H9 (cell line): ENCODE results near the gene DHODH. TPM values are rescaled to one million over a fixed set of nuclear protein-coding genes. Genes with fewer than 3 reads are reported as not detected.

Source experiments
- DNase-seq: peaks from one replicate; pipeline ENCODE4 v3.0.0-alpha.2; 2017
- H2AFZ ChIP-seq: one replicate; pipeline ENCODE4 v1.6.1; 2013; ENCODE audit warnings: mild to moderate bottlenecking, low read length, control low read depth, moderate library complexity
- H2AK5ac ChIP-seq: 2 replicates; pipeline ENCODE4 v1.6.1; 2013; ENCODE audit warnings: low read length, control low read depth, mixed read lengths; ENCODE audit not compliant: insufficient read length
- H2BK120ac ChIP-seq: one replicate; pipeline ENCODE4 v1.6.1; 2013; ENCODE audit warnings: low read depth, mild to moderate bottlenecking, low read length, control low read depth, inconsistent platforms; ENCODE audit not compliant: poor library complexity, severe bottlenecking
- H2BK12ac ChIP-seq: 2 replicates; pipeline ENCODE4 v1.6.1; 2013; ENCODE audit warnings: low read length, control low read depth, mixed read lengths, low read depth; ENCODE audit not compliant: insufficient read length
- H2BK15ac ChIP-seq: 2 replicates; pipeline ENCODE4 v1.6.1; 2013; ENCODE audit warnings: low read depth, low read length, control low read depth
- H2BK20ac ChIP-seq: one replicate; pipeline ENCODE4 v1.6.1; 2013; ENCODE audit warnings: low read depth, mild to moderate bottlenecking, low read length, control low read depth, inconsistent platforms; ENCODE audit not compliant: poor library complexity, severe bottlenecking
- H2BK5ac ChIP-seq: 2 replicates; pipeline ENCODE4 v1.6.1; 2013; ENCODE audit warnings: low read length, control low read depth, mixed read lengths; ENCODE audit not compliant: insufficient read length
- H3K14ac ChIP-seq: 2 replicates; pipeline ENCODE4 v1.6.1; 2013; ENCODE audit warnings: low read length, control low read depth; ENCODE audit not compliant: insufficient read depth
- H3K18ac ChIP-seq: 2 replicates; pipeline ENCODE4 v1.6.1; 2013; ENCODE audit warnings: low read depth, mild to moderate bottlenecking, mixed read lengths, low read length, control low read depth; ENCODE audit not compliant: insufficient read length
- H3K23ac ChIP-seq: 2 replicates; pipeline ENCODE4 v1.6.1; 2013; ENCODE audit warnings: low read length, control low read depth, mixed read lengths, low read depth; ENCODE audit not compliant: insufficient read length
- H3K23me2 ChIP-seq: 2 replicates; pipeline ENCODE4 v1.6.1; 2013; ENCODE audit warnings: low read depth, mild to moderate bottlenecking, mixed read lengths, low read length, control low read depth; ENCODE audit not compliant: insufficient read length, poor library complexity, severe bottlenecking
- H3K27ac ChIP-seq: 2 replicates; pipeline ENCODE4 v1.5.1; 2013; ENCODE audit warnings: low read length, control low read depth, mixed read lengths, low read depth; ENCODE audit not compliant: insufficient read length
- H3K27me3 ChIP-seq: 2 replicates; pipeline ENCODE4 v1.6.1; 2013; ENCODE audit warnings: low read length, control low read depth, inconsistent platforms; ENCODE audit not compliant: insufficient read depth
- H3K4ac ChIP-seq: 2 replicates; pipeline ENCODE4 v1.6.1; 2013; ENCODE audit warnings: low read depth, mild to moderate bottlenecking, control low read depth, inconsistent platforms, low read length, moderate library complexity
- H3K4me1 ChIP-seq: 2 replicates; pipeline ENCODE4 v1.6.1; 2013; ENCODE audit warnings: low read length, control low read depth, inconsistent platforms; ENCODE audit not compliant: insufficient read depth
- H3K4me2 ChIP-seq: 2 replicates; pipeline ENCODE4 v1.6.1; 2013; ENCODE audit warnings: low read length, control low read depth, mixed read lengths; ENCODE audit not compliant: insufficient read length, insufficient read depth
- H3K56ac ChIP-seq: 2 replicates; pipeline ENCODE4 v1.6.1; 2013; ENCODE audit warnings: low read depth, mild to moderate bottlenecking, mixed read lengths, low read length, control low read depth; ENCODE audit not compliant: insufficient read length
- H3K79me1 ChIP-seq: 2 replicates; pipeline ENCODE4 v1.6.1; 2013; ENCODE audit warnings: low read depth, mild to moderate bottlenecking, moderate library complexity, low read length, control low read depth, inconsistent platforms; ENCODE audit not compliant: insufficient read depth, poor library complexity, severe bottlenecking
- H3K79me2 ChIP-seq: 2 replicates; pipeline ENCODE4 v1.6.1; 2013; ENCODE audit warnings: low read length, control low read depth, inconsistent platforms; ENCODE audit not compliant: insufficient read depth
- H3K9ac ChIP-seq: 2 replicates; pipeline ENCODE4 v1.6.1; 2013; ENCODE audit warnings: low read length, control low read depth, mixed read lengths; ENCODE audit not compliant: insufficient read length; ENCODE audit errors: extremely low read depth
- H3K9me3 ChIP-seq: one replicate; pipeline ENCODE4 v1.6.1; 2013; ENCODE audit warnings: low read depth, low read length, inconsistent platforms; ENCODE audit not compliant: control insufficient read depth
- H3T11ph ChIP-seq: one replicate; pipeline ENCODE4 v1.6.1; 2013; ENCODE audit warnings: mild to moderate bottlenecking, low read length, control low read depth, inconsistent platforms
- H4K20me1 ChIP-seq: one replicate; pipeline ENCODE4 v1.6.1; 2013; ENCODE audit not compliant: control insufficient read depth, insufficient read length, insufficient read depth
- H4K5ac ChIP-seq: 2 replicates; pipeline ENCODE4 v1.6.1; 2013; ENCODE audit warnings: low read depth, mild to moderate bottlenecking, mixed read lengths, low read length, control low read depth; ENCODE audit not compliant: insufficient read length
- H4K8ac ChIP-seq: replicated peaks from 2 replicates; pipeline ENCODE4 v1.6.1; 2013; ENCODE audit warnings: low read length, control low read depth, mixed read lengths, low read depth; ENCODE audit not compliant: insufficient read length
- H4K91ac ChIP-seq: 2 replicates; pipeline ENCODE4 v1.6.1; 2013; ENCODE audit warnings: low read depth, mild to moderate bottlenecking, moderate library complexity, mixed read lengths, low read length, control low read depth; ENCODE audit not compliant: insufficient read length
- H3K27ac Mint-ChIP-seq, 3 experiments: 2 replicates in 2 of 3; 3 replicates in 1 of 3; pipeline ENCODE4 v1.8.0; 2020 to 2021; ENCODE audit warnings: mixed read lengths in 3 of 3, mild to moderate bottlenecking in 1 of 3, moderate library complexity in 1 of 3
- H3K27me3 Mint-ChIP-seq: 2 replicates; pipeline ENCODE4 v1.8.0; 2021; ENCODE audit warnings: low read depth, mild to moderate bottlenecking, moderate library complexity, mixed read lengths
- H3K36me3 Mint-ChIP-seq, 3 experiments: 2 replicates in 2 of 3; 3 replicates in 1 of 3; pipeline ENCODE4 v1.8.0; 2020 to 2021; ENCODE audit warnings: low read depth in 3 of 3, mixed read lengths in 3 of 3; ENCODE audit not compliant: insufficient read depth in 1 of 3
- H3K4me1 Mint-ChIP-seq, 2 experiments: 2 replicates each; pipeline ENCODE4 v1.8.0; 2020; ENCODE audit warnings: mixed read lengths in 2 of 2
- H3K4me3 Mint-ChIP-seq, 2 experiments: 2 replicates in 1 of 2; 3 replicates in 1 of 2; pipeline ENCODE4 v1.8.0; 2020 to 2021; ENCODE audit warnings: mild to moderate bottlenecking in 2 of 2, mixed read lengths in 2 of 2, moderate library complexity in 1 of 2
- H3K9me3 Mint-ChIP-seq, 2 experiments: 2 replicates in 1 of 2; 3 replicates in 1 of 2; pipeline ENCODE4 v1.8.0; 2020; ENCODE audit warnings: mild to moderate bottlenecking in 2 of 2, mixed read lengths in 2 of 2, moderate library complexity in 1 of 2
- CTCF ChIP-seq: fragments of 200-600 bp; sonication (generic); conservative IDR thresholded peaks from 3 replicates; pipeline ENCODE4 v1.8.0; 2021; ENCODE audit warnings: antibody characterized with exemption, mild to moderate bottlenecking
- WGBS: extraction: QIAGEN DNeasy Blood & Tissue Kit; methylation state at CpG from one replicate; pipeline ENCODE4 v1.1.7; 2013; ENCODE audit warnings: missing lambda C conversion rate, low lambda C conversion rate, mixed read lengths; ENCODE audit not compliant: insufficient read length; ENCODE audit errors: extremely low coverage; 5-methylcytosine and 5-hydroxymethylcytosine counted together
- total RNA-seq: library from RNA; stranded (reverse); gene quantifications from 2 replicates; pipeline ENCODE4 v1.2.1, GENCODE V29; 2021

DHODH gene
- total RNA-seq, 1 experiment from 2014 or later = 16.4 TPM

GRCh38 chr16:72042157-72042660 lies 33.7 kb downstream of the DHODH start:
- H3T11ph ChIP-seq = no peak overlapping the region
- H3K27ac Mint-ChIP-seq = no peak overlapping the region
- H3K79me2 ChIP-seq = no peaks in the 10 kb centered on the region
- no peak overlapping the region for H3K27ac ChIP-seq
- no peaks in the 10 kb centered on the region for H3K4me1 Mint-ChIP-seq
- no peaks in the 10 kb centered on the region for H3K23me2 ChIP-seq
- no peak overlapping the region for H2BK12ac ChIP-seq
- no peak overlapping the region for H3K23ac ChIP-seq
- no peaks in the 10 kb centered on the region for H3K27me3 Mint-ChIP-seq
- no peak overlapping the region for H3K4me3 Mint-ChIP-seq
- no peak overlapping the region for H3K14ac ChIP-seq
- H3K27me3 ChIP-seq = no peaks in the 10 kb centered on the region
- WGBS = no CpG with 5 or more reads among the region's 2 CpGs
- H3K9ac ChIP-seq = no peak overlapping the region
- no peaks in the 10 kb centered on the region for H4K20me1 ChIP-seq
- no peak overlapping the region for H2BK120ac ChIP-seq
- no peak for DNase-seq
- H3K4me2 ChIP-seq = no peak overlapping the region
- no peak overlapping the region for H3K4ac ChIP-seq
- no peak overlapping the region for H2BK5ac ChIP-seq
- no peaks in the 10 kb centered on the region for H3K4me1 ChIP-seq
- H2BK15ac ChIP-seq = no peak overlapping the region
- H3K56ac ChIP-seq = no peak overlapping the region
- H3K79me1 ChIP-seq = no peaks in the 10 kb centered on the region
- H4K5ac ChIP-seq = no peak overlapping the region
- TF ChIP-seq CTCF = no peak
- no peak overlapping the region for H2BK20ac ChIP-seq
- H4K91ac ChIP-seq = no peak overlapping the region
- H4K8ac ChIP-seq = no peak overlapping the region
- H2AK5ac ChIP-seq = no peak overlapping the region
- no peaks in the 10 kb centered on the region; a peak in 1 of 5 replicates for H3K9me3 Mint-ChIP-seq
- H2AFZ ChIP-seq = no peak overlapping the region
- H3K18ac ChIP-seq = no peak overlapping the region
- no peaks in the 10 kb centered on the region; a peak in 1 of 7 replicates for H3K36me3 Mint-ChIP-seq
- H3K9me3 ChIP-seq = no peaks in the 10 kb centered on the region
